Upper lobe of left lung (tissue), 4 donors: ENCODE data around the gene KLHL30.

Experiments used
- CTCF ChIP-seq, 6 experiments: fragments of 450-650 bp in 4 of 6; fragments of 200-600 bp in 2 of 6; sonication (generic) in 2 of 6; IDR thresholded peaks; one replicate each; pipeline ENCODE4 v1.5.1; 2016 to 2019; ENCODE audit warnings: antibody characterized with exemption in 6 of 6
- POLR2AphosphoS5 ChIP-seq, 2 donors: sonication (generic); formaldehyde crosslinking; IDR thresholded peaks; one replicate each; pipeline ENCODE4 v1.5.1; 2017; ENCODE audit warnings: antibody characterized with exemption in 2 of 2

GRCh38 chr2:238158509-238159070 is 20.1 kb downstream of the KLHL30 start, which contains the start of gene ERFE:
- TF ChIP-seq POLR2AphosphoS5 (IDR thresholded peaks at IDR 0.05) (no peak), CTCF (IDR thresholded peaks at IDR 0.05) (peak in 4 of 6 experiments; percentile 11 to 56 (median 36))
